HCT116 (cell line): ENCODE data around the gene FOXK2. TPM values are rescaled to one million over a fixed set of nuclear protein-coding genes. Genes with fewer than 3 reads are reported as not detected.

Experiments used
- ATAC-seq: fragments of 200-7000 bp; cut with Tn5 transposase; 2 replicates; pipeline ENCODE4 v1.9.1; 2020; ENCODE audit warnings: mild to moderate bottlenecking, moderate library complexity
- BruUV-seq: library from RNA; stranded (reverse); fragments of 400-500 nt; replicated peaks from 2 replicates; lab custom pipeline; 2021; lab: Mats Ljungman, UMichigan
- CTCF ChIA-PET: fragments of 300-600 bp; sonication (Branson Sonifier 250); formaldehyde crosslinking; loops from one replicate; lab custom pipeline; 2021; ENCODE audit warnings: antibody characterized with exemption; lab: Charles Lee
- POLR2A ChIA-PET: fragments of 300-600, 350-600 bp; sonication (Branson Sonifier 250); formaldehyde crosslinking; loops from one replicate; lab custom pipeline; 2021; ENCODE audit warnings: antibody characterized with exemption; lab: Charles Lee
- RAD21 ChIA-PET, 2 experiments: fragments of 300-600 bp; sonication (Branson Sonifier 250); formaldehyde crosslinking; loops; one replicate each; lab custom pipeline; 2023; ENCODE audit warnings: low total read pairs in 2 of 2; ENCODE audit not compliant: uncharacterized antibody in 2 of 2, unreplicated experiment in 2 of 2, low non-redundant PET in 1 of 2; lab: Charles Lee
- DNase-seq: peaks from one replicate; pipeline ENCODE4 v3.0.0-alpha.2; 2010; ENCODE audit warnings: low read depth, low spot score
- H2AFZ ChIP-seq: fragments of 200-600 bp; shearing (Covaris generic), sonication (generic); 2 replicates; pipeline ENCODE4 v1.6.1; 2017; ENCODE audit warnings: low read depth, mixed run types, mixed read lengths, antibody characterized with exemption, low read length; ENCODE audit not compliant: poor library complexity, severe bottlenecking
- H3K27ac ChIP-seq: 2 replicates; pipeline ENCODE4 v1.5.1; 2012; ENCODE audit warnings: low read depth, low read length
- H3K27me3 ChIP-seq: fragments of 200-600 bp; sonication (generic); 2 replicates; pipeline ENCODE4 v1.6.1; 2016; ENCODE audit warnings: mixed run types, low read length, mixed read lengths; ENCODE audit not compliant: insufficient read depth
- H3K36me3 ChIP-seq, 2 experiments: fragments of 200-500 bp in 1 of 2; fragments of 200-600 bp in 1 of 2; sonication (Bioruptor generic) in 1 of 2; sonication (generic) in 1 of 2; 2 replicates each; pipeline versions ENCODE4 v1.5.1 to v1.6.1; 2014 to 2016; ENCODE audit warnings: low read length in 2 of 2, inconsistent platforms in 1 of 2, mixed read lengths in 1 of 2, mixed run types in 1 of 2; ENCODE audit not compliant: insufficient read depth in 2 of 2, control insufficient read depth in 1 of 2
- H3K4me1 ChIP-seq, 2 experiments: fragments of 200-600 bp in 1 of 2; sonication (generic) in 1 of 2; 2 replicates each; pipeline versions ENCODE4 v1.5.1 to v1.6.1; 2012 to 2017; ENCODE audit warnings: low read length in 2 of 2, inconsistent platforms in 1 of 2, mild to moderate bottlenecking in 1 of 2, mixed read lengths in 1 of 2, mixed run types in 1 of 2, moderate library complexity in 1 of 2; ENCODE audit not compliant: insufficient read depth in 2 of 2, control insufficient read depth in 1 of 2
- H3K4me2 ChIP-seq: fragments of 200-600 bp; sonication (generic); 2 replicates; pipeline ENCODE4 v1.6.1; 2017; ENCODE audit warnings: mixed run types, low read length, mixed read lengths
- H3K4me3 ChIP-seq, 2 experiments: fragments of 200-600 bp in 1 of 2; sonication (generic) in 1 of 2; replicated peaks in 1 of 2; 2 replicates each; pipeline ENCODE4 v1.5.1; 2011 to 2016; ENCODE audit warnings: low read length in 2 of 2, control low read depth in 1 of 2, low read depth in 1 of 2, mild to moderate bottlenecking in 1 of 2, mixed read lengths in 1 of 2, mixed run types in 1 of 2
- H3K79me2 ChIP-seq: fragments of 200-600 bp; sonication (generic); 2 replicates; pipeline ENCODE4 v1.6.1; 2017; ENCODE audit warnings: mild to moderate bottlenecking, mixed run types, low read length, moderate library complexity, mixed read lengths; ENCODE audit not compliant: insufficient read depth
- H3K9ac ChIP-seq: fragments of 200-600 bp; sonication (generic); 2 replicates; pipeline ENCODE4 v1.6.1; 2016; ENCODE audit warnings: low read length, mixed read lengths
- H3K9me2 ChIP-seq: fragments of 200-600 bp; sonication (generic), shearing (Covaris generic); 2 replicates; pipeline ENCODE4 v1.6.1; 2017; ENCODE audit warnings: mixed run types, mild to moderate bottlenecking, moderate library complexity; ENCODE audit not compliant: insufficient read depth
- H3K9me3 ChIP-seq, 2 experiments: fragments of 200-500 bp in 1 of 2; fragments of 200-600 bp in 1 of 2; sonication (Bioruptor generic) in 1 of 2; sonication (generic) in 1 of 2; 2 replicates each; pipeline ENCODE4 v1.6.1; 2014 to 2017; ENCODE audit warnings: low read length in 2 of 2, mixed read lengths in 2 of 2, inconsistent platforms in 1 of 2, low read depth in 1 of 2, mild to moderate bottlenecking in 1 of 2, mixed run types in 1 of 2, moderate library complexity in 1 of 2; ENCODE audit not compliant: control insufficient read depth in 1 of 2, insufficient read depth in 1 of 2
- H4K20me1 ChIP-seq: fragments of 200-600 bp; sonication (generic), shearing (Covaris generic); 2 replicates; pipeline ENCODE4 v1.6.1; 2017; ENCODE audit warnings: mixed run types, mild to moderate bottlenecking, moderate library complexity; ENCODE audit not compliant: insufficient read depth
- ATF3 ChIP-seq: IDR thresholded peaks from 2 replicates; pipeline ENCODE4 v1.6.1; 2012
- CEBPB ChIP-seq: IDR thresholded peaks from 2 replicates; pipeline ENCODE4 v1.6.1; 2012; ENCODE audit warnings: low read depth
- ELF1 ChIP-seq: IDR thresholded peaks from 2 replicates; pipeline ENCODE4 v1.6.1; 2012; ENCODE audit warnings: low read depth, borderline replicate concordance
- SP1 ChIP-seq: IDR thresholded peaks from 2 replicates; pipeline ENCODE4 v1.6.1; 2012; ENCODE audit warnings: low read depth
- ZNF274 ChIP-seq: fragments of 200-500 bp; sonication (Bioruptor generic); IDR thresholded peaks from 2 replicates; pipeline ENCODE4 v1.6.1; 2014; ENCODE audit warnings: mild to moderate bottlenecking, low read depth, low read length, inconsistent platforms
- intact Hi-C: fragments of 100-400 bp; cut with micrococcal nuclease; formaldehyde crosslinking; loops from 2 replicates; pipeline ENCODE4 v1.10.0; 2022
- total RNA-seq: library from RNA; stranded (reverse); gene quantifications from one replicate; pipeline ENCODE4 v1.2.1, GENCODE V29; 2021; ENCODE audit not compliant: unreplicated experiment

The FOXK2 gene
- total RNA-seq, 1 experiment from 2014 or later: 122 TPM

DNA sequence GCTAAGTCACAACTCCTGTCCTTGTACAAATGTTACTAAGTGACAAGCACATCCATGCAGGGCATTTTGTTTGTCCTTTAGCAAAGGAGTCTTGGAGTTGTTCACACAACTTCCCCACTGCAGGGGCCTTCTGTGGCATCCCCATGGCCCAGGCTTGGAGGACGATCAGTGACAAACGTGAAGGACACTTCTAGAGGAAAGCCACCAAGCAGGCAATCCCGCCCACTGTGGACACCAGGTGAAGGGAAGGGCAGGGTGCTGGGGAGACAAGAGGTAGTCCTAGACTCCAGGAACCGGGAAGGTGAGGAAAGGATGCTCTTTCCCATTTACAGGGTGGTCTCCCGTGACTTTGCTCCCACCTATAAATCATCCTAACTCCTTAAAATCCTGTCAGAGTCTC, 124.6 kb downstream of the FOXK2 start:
- intact Hi-C loops: no loop called here
- H4K20me1 ChIP-seq: peaks cover 28% of the 10 kb centered on the region; the same call in 1 of the 2 replicates

DNA sequence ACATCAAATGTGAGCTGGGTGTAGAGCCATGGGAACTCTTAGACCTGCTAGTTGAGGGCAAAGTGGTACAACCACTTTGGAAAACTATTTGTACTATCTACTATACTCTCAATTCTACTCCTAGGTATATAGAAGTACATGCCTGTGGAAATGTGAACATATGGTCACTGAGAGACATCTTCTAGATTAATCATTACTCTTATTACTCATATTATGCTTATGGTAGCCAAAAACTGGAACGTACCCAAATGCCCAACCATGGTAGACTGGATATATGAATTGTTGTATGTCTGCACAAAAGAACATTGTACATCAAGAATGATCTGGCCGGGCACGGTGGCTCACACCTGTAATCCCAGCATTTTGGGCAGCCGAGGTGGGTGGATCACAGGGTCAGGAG, 126.0 kb downstream of the FOXK2 start:
- peaks cover 11 to 23% of the 10 kb centered on the region in 2 experiments for H3K4me1 ChIP-seq
- no peak overlapping the region for H3K9ac ChIP-seq
- H3K9me3 ChIP-seq: no peaks in the 10 kb centered on the region
- no peak overlapping the region for H3K4me3 ChIP-seq
- peaks cover 35 to 40% of the 10 kb centered on the region in 2 experiments for H3K36me3 ChIP-seq
- no peak for ATAC-seq
- ChIA-PET CTCF (no interaction called here), RAD21 (no interaction called here), POLR2A (no interaction called here)
- H3K27me3 ChIP-seq: no peaks in the 10 kb centered on the region
- no peak overlapping the region for H3K27ac ChIP-seq
- peaks cover 77% of the 10 kb centered on the region for H3K79me2 ChIP-seq
- TF ChIP-seq CEBPB (no peak), ELF1 (no peak), SP1 (no peak)
- peak overlapping the region; percentile 94; the same call in 1 of the 2 replicates for H3K4me2 ChIP-seq
- intact Hi-C loops: no loop called here
- H4K20me1 ChIP-seq: peaks cover 24% of the 10 kb centered on the region; the same call in 1 of the 2 replicates
- no peaks in the 10 kb centered on the region for H3K9me2 ChIP-seq
- H2AFZ ChIP-seq: no peak overlapping the region
- BruUV-seq: no TSS peak
- no peak for DNase-seq

More for the DNA sequence above, 124.6 kb downstream of the FOXK2 start:
- no peak for DNase-seq
- Histone ChIP-seq H2AFZ (no peak overlapping the region), H3K9me2 (no peaks in the 10 kb centered on the region), H3K9me3 (no peaks in the 10 kb centered on the region), H3K36me3 (peaks cover 43 to 54% of the 10 kb centered on the region in 2 experiments), H3K4me1 (peaks cover 11 to 19% of the 10 kb centered on the region in 2 experiments), H3K27ac (no peak overlapping the region), H3K79me2 (peaks cover 91% of the 10 kb centered on the region), H3K27me3 (no peaks in the 10 kb centered on the region), H3K9ac (no peak overlapping the region), H3K4me2 (no peak overlapping the region), H3K4me3 (no peak overlapping the region)
- ChIA-PET POLR2A (no interaction called here), CTCF (no interaction called here), RAD21 (no interaction called here)
- no TSS peak for BruUV-seq
- TF ChIP-seq ATF3 (no peak), ZNF274 (no peak)
- no peak for ATAC-seq
